Muscle layer of duodenum (tissue), 2 donors: ENCODE measurements around the gene RYR1.

ENCODE experiments used
- H3K27ac ChIP-seq: one replicate; pipeline ENCODE4 v1.7.0; 2013; ENCODE audit warnings: mild to moderate bottlenecking, low read length
- H3K27me3 ChIP-seq: one replicate; pipeline ENCODE4 v1.7.0; 2013; ENCODE audit warnings: low read depth, mild to moderate bottlenecking, control low read depth, low read length
- H3K36me3 ChIP-seq, 2 donors: one replicate each; pipeline ENCODE4 v1.7.0; 2013; ENCODE audit warnings: low read length in 2 of 2, control low read depth in 1 of 2, mild to moderate bottlenecking in 1 of 2; ENCODE audit not compliant: insufficient read depth in 2 of 2, control insufficient read depth in 1 of 2
- H3K4me1 ChIP-seq, 2 donors: one replicate each; pipeline ENCODE4 v1.7.0; 2013; ENCODE audit warnings: low read length in 2 of 2, mild to moderate bottlenecking in 2 of 2, control low read depth in 1 of 2, moderate library complexity in 1 of 2; ENCODE audit not compliant: insufficient read depth in 2 of 2, control insufficient read depth in 1 of 2
- H3K4me3 ChIP-seq, 2 donors: one replicate each; pipeline ENCODE4 v1.7.0; 2013; ENCODE audit warnings: low read length in 2 of 2, low read depth in 1 of 2, mild to moderate bottlenecking in 1 of 2
- H3K9me3 ChIP-seq, 2 donors: one replicate each; pipeline ENCODE4 v1.7.0; 2013; ENCODE audit warnings: low read length in 2 of 2, control low read depth in 1 of 2, mild to moderate bottlenecking in 1 of 2; ENCODE audit not compliant: control insufficient read depth in 1 of 2
- donor health status: healthy.

RYR1 gene

GRCh38 chr19:38523319-38523718, 89.8 kb downstream of the RYR1 start:
- Histone ChIP-seq H3K36me3 (no peaks in the 10 kb centered on the region), H3K27ac (no peak overlapping the region), H3K4me3 (no peak overlapping the region), H3K27me3 (no peaks in the 10 kb centered on the region), H3K9me3 (no peaks in the 10 kb centered on the region), H3K4me1 (no peaks in the 10 kb centered on the region)

GRCh38 chr19:38524369-38524768, 90.9 kb downstream of the RYR1 start:
- H3K4me3 ChIP-seq, result no peak overlapping the region
- H3K27ac ChIP-seq, result no peak overlapping the region
- no peaks in the 10 kb centered on the region for H3K27me3 ChIP-seq
- no peaks in the 10 kb centered on the region for H3K4me1 ChIP-seq
- H3K36me3 ChIP-seq, result no peaks in the 10 kb centered on the region
- no peaks in the 10 kb centered on the region for H3K9me3 ChIP-seq

GRCh38 chr19:38524994-38525634, 91.6 kb downstream of the RYR1 start:
- no peaks in the 10 kb centered on the region for H3K27me3 ChIP-seq
- no peaks in the 10 kb centered on the region for H3K4me1 ChIP-seq
- no peak overlapping the region for H3K27ac ChIP-seq
- H3K9me3 ChIP-seq, result no peaks in the 10 kb centered on the region
- H3K36me3 ChIP-seq, result no peaks in the 10 kb centered on the region
- H3K4me3 ChIP-seq, result no peak overlapping the region

GRCh38 chr19:38526430-38526829, 92.9 kb downstream of the RYR1 start:
- no peak overlapping the region for H3K4me3 ChIP-seq
- no peaks in the 10 kb centered on the region for H3K4me1 ChIP-seq
- H3K27me3 ChIP-seq, result no peaks in the 10 kb centered on the region
- no peaks in the 10 kb centered on the region for H3K9me3 ChIP-seq
- H3K36me3 ChIP-seq, result no peaks in the 10 kb centered on the region
- no peak overlapping the region for H3K27ac ChIP-seq

- no peaks in the 10 kb centered on the region for H3K36me3 ChIP-seq
- H3K4me1 ChIP-seq, result no peaks in the 10 kb centered on the region
- H3K27me3 ChIP-seq, result no peaks in the 10 kb centered on the region
- no peak overlapping the region for H3K4me3 ChIP-seq
- H3K9me3 ChIP-seq, result no peaks in the 10 kb centered on the region
- H3K27ac ChIP-seq, result no peak overlapping the region
Observed at GRCh38 chr19:38527466-38528136, 94.1 kb downstream of the RYR1 start.

- Histone ChIP-seq H3K27me3 (no peaks in the 10 kb centered on the region), H3K36me3 (no peaks in the 10 kb centered on the region), H3K27ac (no peak overlapping the region), H3K4me3 (no peak overlapping the region), H3K9me3 (no peaks in the 10 kb centered on the region), H3K4me1 (no peaks in the 10 kb centered on the region)
Observed at GRCh38 chr19:38528213-38528755, 94.8 kb downstream of the RYR1 start.

- no peaks in the 10 kb centered on the region for H3K27me3 ChIP-seq
- no peak overlapping the region for H3K27ac ChIP-seq
- no peaks in the 10 kb centered on the region for H3K9me3 ChIP-seq
- H3K4me1 ChIP-seq, result no peaks in the 10 kb centered on the region
- no peak overlapping the region for H3K4me3 ChIP-seq
- no peaks in the 10 kb centered on the region for H3K36me3 ChIP-seq
Observed at GRCh38 chr19:38528931-38529330, 95.4 kb downstream of the RYR1 start.

GRCh38 chr19:38531515-38531914, 98.0 kb downstream of the RYR1 start:
- no peak overlapping the region for H3K4me3 ChIP-seq
- no peak overlapping the region for H3K27ac ChIP-seq
- H3K4me1 ChIP-seq, result no peaks in the 10 kb centered on the region
- H3K27me3 ChIP-seq, result no peaks in the 10 kb centered on the region
- peaks cover 12 to 13% of the 10 kb centered on the region in 2 donors for H3K9me3 ChIP-seq
- H3K36me3 ChIP-seq, result peaks cover 0 to 10% of the 10 kb centered on the region in 2 donors

- Histone ChIP-seq H3K4me1 (no peaks in the 10 kb centered on the region), H3K9me3 (peaks cover 12 to 13% of the 10 kb centered on the region in 2 donors), H3K27me3 (no peaks in the 10 kb centered on the region), H3K27ac (no peak overlapping the region), H3K36me3 (peaks cover 0 to 10% of the 10 kb centered on the region in 2 donors), H3K4me3 (no peak overlapping the region)
Observed at GRCh38 chr19:38532939-38533338, 99.4 kb downstream of the RYR1 start.

GRCh38 chr19:38534574-38534973, 101.1 kb downstream of the RYR1 start:
- H3K4me3 ChIP-seq, result no peak overlapping the region
- H3K36me3 ChIP-seq, result peaks cover 0 to 10% of the 10 kb centered on the region in 2 donors
- peaks cover 12 to 13% of the 10 kb centered on the region in 2 donors for H3K9me3 ChIP-seq

GRCh38 chr19:38535212-38535611, 101.7 kb downstream of the RYR1 start:
- peaks cover 12 to 13% of the 10 kb centered on the region in 2 donors for H3K9me3 ChIP-seq
- no peak overlapping the region for H3K27ac ChIP-seq
- no peaks in the 10 kb centered on the region for H3K4me1 ChIP-seq
- peak overlapping the region in 1 of 2 donors; percentile 19 for H3K4me3 ChIP-seq
- H3K27me3 ChIP-seq, result no peaks in the 10 kb centered on the region
- peaks cover 0 to 10% of the 10 kb centered on the region in 2 donors for H3K36me3 ChIP-seq

More at GRCh38 chr19:38534574-38534973, 101.1 kb downstream of the RYR1 start:
- no peaks in the 10 kb centered on the region for H3K27me3 ChIP-seq
- no peak overlapping the region for H3K27ac ChIP-seq
- no peaks in the 10 kb centered on the region for H3K4me1 ChIP-seq
